HG02884 (cell line): ENCODE measurements around the gene RNF11.

Experiments used
- ATAC-seq: cut with Tn5 transposase; IDR thresholded peaks from one replicate; pipeline ENCODE4 v1.9.1; 2021; ENCODE audit warnings: mild to moderate bottlenecking, moderate library complexity; ENCODE audit not compliant: unreplicated experiment

RNF11 gene

DNA sequence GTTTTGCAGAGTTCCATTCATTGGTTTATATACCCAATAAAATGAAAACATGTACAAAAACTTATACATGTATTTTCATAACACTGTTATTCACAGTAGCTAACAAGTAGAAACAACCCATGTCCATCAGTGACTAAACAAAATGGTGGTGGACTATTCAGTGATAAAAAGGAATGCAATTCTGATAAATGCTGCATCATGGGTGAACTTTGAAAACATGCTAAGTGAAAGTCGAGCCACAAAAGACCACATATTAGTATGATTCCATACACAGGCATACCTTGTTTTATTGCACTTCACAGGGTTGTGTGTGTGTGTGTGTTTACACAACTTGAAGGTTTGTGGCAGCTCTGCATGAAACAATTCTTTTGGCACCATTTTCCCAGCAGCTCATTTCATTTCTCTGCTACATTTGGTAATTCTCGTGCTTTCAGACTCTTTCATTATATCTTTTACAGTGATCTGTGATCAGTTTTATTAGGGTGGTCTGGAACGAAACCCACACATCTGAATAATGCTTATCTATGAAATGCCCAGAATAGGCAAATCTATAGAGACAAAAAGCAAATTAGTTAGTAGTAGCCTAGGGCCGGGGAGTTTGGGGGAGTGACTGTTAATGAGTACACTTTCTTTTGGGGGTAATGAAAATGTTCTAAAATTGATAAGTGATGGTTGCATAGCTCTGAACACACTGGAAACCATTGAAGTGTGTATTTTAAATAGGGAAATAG, 27.2 kb downstream of the RNF11 start:
- no peak for ATAC-seq

DNA sequence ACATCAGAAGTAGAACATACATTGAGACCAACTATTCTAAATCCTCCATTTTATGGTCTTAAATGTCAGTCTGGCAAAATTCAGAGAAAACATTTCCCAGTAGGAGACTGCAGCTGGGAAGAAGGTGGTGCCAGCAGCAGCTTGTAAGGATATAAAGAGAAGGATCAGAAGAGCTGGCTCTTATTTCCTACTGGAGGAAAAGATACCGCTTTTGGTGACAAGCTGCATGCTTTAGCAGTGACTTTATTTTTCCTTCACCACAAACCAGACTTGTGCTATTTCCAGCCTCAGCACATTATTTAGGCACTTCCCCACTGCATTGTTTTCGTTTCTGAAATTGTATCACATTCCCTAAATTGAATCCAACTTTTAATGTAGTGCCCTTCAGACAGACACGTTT, 28.4 kb downstream of the RNF11 start:
- ATAC-seq, result no peak

DNA sequence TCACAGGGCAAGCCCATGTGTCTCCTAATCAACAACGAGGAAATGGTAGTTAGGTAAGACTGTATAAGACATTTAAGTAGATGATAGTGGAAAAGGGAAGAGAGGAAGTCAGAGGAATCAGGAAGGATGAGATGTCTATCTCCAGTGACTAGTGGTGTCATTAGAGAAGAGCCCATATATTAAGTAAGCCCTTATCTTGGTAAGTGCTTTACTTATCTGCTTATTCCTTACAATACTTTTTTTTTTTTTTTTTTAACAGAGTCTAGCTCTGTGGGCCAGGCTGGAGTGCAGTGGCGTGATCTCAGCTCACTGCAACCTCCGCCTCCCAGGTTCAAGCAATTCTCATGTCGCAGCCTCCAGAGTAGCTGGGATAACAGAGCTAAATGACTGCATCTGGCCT, 29.5 kb downstream of the RNF11 start:
- no peak for ATAC-seq

DNA sequence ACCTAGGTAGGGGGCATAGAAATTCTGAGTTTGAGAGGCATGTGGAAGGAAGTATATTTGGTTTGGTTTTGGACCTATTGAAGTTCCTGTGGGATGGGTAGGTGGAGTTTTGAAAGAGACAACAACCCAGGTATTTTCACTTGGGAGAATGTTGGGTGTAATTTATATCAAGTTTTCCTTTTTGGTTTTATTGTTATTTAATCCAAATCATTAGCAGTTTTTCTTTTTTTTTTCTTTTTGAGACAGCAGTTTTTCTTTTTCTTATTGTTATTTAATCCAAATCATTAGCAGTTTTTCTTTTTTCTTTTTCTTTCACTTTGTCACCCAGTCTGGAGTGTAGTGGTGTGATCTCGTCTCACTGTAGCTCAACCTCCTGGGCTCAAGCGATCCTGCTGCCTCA, 30.1 kb downstream of the RNF11 start:
- no peak for ATAC-seq

DNA sequence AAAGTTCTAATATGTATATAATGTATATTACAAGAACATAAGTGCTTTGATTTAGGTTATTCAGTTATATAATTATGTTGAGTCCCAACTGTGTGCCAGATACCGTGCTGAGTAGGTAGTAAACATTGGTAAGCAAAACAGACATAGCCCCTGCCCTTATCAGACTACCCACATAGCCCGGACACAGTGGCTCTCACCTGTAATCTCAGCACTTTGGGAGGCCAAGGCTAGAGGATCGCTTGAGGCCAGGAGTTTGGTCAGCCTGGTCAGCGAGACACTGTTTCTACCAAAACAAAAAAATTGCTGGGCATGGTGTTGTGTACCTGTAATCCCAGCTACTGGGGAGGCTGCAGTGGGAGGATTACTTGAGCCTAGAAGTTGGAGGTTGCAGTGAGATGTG, 30.7 kb downstream of the RNF11 start:
- no peak for ATAC-seq

DNA sequence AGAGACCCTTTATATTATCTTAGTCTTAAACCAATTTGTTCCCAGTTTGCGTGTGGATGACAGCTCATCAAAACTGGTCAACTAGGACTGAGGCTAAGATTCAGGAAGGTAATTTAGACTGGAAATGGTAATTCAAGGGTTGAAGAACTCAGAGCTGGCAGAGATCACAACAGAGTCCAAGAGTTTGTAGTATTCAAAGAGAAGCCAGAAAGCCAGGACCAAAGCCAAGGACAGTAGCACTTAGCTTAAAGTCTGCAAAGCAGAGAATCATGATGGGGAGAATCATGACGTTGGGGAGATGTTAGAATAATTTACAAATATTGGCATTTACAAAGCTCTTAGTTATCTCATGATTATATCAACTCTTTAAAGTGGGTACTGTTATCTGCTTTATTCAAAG, 32.6 kb downstream of the RNF11 start:
- ATAC-seq, result no peak

DNA sequence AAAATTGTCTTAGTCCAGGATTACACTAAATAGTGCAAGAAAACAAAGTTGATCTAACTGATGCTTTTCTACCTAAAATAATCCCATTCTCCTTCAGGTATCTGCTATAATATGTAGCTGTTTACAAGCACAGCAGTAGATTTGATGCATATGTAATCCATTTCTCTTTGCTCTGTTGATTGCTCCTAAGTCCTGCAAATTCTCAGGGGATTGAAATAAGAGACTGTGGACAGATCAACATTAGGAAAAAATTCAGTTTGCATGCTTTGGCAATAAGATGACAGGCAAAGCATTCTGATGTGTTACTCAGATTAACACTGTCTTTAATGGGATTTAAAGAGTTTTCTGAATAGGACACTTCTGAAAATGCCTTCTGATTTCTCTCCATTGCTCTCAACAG, 34.7 kb downstream of the RNF11 start:
- ATAC-seq, result no peak

DNA sequence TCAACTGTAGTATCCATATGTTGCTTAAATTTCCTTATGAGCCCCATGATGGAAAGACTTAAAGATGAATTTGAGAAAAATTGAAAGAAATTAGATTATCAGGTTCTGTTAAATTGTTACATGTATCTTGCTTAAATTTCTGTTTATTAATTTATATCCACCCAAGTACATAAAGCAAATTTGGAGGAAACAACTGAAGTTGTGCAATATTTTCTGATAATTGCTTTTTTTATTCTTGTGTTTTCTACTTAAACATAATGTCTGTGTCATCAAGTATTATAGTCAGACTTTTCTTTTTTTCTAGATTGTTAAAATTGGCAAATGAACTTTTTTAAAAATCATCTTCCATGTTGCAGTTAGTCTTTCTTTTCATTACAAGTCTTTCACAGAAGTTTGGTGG, 36.8 kb downstream of the RNF11 start:
- ATAC-seq, result no peak

DNA sequence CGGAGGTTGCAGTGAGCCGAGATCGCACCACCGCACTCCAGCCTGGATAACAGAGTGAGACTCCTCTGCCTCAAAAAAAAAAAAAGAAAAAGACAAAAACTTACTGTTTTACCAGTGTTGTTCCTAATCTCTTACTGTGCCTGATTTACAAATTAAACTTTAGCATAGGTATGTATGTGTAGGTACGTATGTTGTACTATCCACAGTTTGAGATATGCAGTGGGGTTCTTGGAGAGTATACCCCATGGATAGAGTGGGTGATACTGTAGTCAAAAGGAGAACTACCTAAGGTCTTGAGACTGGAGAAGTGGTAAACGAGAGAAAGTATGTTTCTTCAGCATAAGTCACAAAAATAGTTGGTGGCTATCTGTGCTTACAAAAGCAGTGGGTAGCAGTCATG, 38.6 kb downstream of the RNF11 start:
- no peak for ATAC-seq

DNA sequence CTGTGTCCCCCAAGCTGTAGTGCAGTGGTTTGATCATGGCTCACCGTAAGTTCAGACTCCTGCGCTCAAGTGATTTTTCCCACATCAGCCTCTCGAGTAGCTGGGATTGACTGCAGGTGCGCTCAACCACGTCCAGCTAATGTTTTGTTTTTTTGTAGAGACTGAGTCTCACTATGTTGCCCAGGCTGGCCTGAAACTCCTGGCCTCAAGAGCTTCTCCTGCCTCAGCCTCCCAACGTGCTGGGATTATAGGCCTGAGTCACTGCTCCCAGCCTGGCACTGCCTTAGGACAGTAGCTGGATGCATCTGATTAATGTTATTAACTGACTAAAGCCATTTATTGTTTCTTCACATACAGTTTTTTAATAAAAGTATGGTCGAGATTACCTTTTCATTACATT, 40.2 kb downstream of the RNF11 start:
- no peak for ATAC-seq

DNA sequence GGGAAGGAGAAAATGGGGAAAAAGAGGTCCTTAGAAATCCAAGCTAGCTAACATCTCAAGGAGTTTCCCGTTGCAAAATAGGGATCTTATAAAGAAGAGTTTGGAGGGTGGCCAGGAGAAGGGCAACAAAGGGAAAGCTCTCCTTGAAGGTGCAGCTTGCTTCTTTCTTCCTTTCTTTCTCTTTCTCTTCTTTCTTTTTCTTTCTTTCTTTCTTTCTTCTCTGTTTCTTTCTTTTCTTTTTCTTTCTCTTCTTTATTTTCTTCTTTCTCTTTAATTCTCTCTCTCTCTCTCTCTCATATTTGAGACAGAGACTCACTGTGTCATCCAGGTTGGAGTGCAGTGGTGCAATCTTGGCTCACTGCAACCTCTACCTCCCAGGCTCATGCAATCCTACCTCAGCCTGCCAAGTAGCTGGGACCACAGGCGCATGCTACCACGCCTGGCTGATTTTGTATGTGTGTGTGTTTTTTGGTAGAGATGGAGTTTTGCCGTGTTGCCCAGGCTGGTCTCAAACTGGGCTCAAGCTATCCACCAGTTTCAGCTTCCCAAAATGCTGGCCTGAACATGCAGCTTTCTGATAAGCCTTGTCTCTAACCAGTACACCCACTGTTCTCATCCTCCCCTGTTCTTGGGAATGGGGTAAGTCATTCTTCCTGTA, 44.4 kb downstream of the RNF11 start:
- ATAC-seq, result no peak

DNA sequence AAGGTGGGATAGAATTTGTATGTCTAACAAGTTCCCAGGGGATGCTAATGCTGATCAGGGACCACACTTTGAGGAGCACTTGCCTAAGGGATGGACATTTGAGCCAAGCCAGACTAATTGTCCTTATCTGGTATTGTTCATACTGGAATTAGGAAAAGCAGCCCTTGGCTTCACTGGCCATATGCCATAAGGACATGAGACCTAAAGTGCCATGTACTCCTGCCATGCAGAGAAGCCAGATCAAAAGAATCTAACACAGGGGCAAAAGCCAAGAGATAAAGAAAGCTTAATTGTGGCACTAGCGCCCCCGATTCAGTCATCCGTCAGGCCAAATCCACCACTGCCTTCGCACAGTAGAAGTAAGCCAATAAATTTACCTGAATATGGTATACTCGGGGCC, 45.7 kb downstream of the RNF11 start:
- no peak for ATAC-seq

DNA sequence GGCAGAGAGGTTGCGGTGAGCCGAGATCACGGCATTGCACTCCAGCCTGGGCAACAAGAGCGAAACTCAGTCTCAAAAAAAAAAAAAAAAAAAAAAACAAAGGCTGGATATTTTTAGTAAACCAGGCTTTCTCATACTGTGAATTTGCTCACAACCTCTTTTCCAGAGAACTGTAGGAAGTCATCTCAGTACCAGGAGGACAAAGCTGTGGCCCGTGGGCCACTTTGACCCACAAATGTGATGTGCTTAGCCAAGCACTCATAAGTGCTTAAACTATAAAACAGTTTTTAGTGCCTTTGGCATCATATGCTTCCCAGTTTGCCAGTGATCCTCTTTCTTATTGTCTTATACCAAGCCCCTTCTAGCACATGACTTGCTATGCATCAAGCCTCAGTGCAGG, 46.5 kb downstream of the RNF11 start:
- no peak for ATAC-seq

DNA sequence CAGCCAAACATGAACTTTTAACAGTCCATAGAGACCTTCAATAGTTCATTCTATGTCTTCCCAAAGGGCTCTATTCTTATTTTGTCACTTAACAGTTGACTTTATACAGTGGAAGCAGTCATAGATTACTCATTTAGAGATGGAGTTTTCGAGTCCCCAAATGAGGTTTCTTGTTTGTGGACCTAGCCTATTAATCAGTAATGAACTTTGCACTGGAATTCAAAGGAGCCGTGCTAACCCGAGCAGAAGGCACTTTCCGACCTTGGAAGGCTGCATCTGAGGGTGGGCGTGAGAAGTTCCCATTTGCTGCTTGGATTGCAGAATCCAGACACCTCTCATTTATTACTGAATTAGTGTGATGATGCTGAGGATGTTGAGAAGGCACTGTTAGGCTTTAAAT, 47.9 kb downstream of the RNF11 start:
- ATAC-seq, result no peak

DNA sequence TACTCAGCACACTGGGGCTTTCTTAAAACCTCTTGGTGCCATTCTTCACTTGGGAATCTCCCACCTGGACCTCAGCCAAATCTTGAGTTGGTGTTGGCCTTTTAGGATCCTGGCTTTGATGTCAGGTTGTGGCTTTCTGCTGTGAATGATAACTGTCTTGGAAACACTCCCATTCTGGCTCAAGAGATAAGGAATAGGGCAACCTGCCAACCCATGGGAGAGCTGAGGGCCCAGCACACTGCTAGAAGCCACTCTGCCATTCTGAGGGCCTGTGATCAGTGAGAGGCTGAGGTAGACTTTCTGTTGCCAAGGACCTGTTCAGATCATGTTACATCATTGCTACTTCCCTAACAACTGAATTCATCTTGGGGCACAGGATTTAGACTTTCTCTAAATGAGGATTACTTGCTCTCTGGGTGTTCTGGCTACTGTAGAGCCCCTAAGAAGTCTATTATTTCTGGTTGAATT, 48.4 kb downstream of the RNF11 start:
- ATAC-seq, result peak; percentile 44

DNA sequence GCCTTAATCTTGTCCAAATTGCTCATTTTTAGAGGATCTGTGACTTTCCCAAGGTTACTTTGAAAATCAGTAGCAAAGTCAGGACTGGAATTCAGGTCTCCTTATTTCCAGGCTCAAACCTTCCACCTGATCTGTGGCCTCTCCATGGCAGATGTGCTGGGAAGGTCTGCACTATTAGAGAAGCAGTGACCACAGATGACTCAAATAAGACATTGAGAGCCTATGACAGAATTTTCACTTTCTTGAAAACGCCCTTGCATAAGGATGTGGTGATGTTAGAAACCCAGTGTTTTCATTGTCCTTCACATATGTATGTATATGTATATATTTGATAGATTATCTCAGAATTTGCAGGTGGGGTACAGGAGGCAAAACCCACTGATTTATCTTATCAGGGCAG, 49.0 kb downstream of the RNF11 start:
- ATAC-seq, result peak; percentile 94

DNA sequence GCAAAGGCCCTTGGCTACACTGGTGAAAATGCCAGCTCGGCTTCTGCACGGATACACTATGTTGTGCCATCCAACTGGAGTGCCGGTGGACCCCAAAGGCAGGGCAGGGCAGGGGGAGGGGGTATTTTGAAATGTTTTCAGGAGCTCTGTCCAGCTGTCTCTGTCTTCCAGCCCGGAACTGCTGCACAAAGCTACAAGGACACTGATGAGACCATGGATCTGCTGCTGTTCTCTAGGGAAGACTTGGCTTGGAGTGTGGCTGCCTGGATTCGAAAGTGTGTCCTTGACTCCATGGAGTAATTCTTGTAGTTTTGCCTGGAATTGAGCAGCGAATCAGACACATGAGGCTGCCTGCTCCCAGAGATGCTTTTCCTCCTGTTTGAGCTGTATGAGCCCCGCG, 51.9 kb downstream of the RNF11 start:
- no peak for ATAC-seq

DNA sequence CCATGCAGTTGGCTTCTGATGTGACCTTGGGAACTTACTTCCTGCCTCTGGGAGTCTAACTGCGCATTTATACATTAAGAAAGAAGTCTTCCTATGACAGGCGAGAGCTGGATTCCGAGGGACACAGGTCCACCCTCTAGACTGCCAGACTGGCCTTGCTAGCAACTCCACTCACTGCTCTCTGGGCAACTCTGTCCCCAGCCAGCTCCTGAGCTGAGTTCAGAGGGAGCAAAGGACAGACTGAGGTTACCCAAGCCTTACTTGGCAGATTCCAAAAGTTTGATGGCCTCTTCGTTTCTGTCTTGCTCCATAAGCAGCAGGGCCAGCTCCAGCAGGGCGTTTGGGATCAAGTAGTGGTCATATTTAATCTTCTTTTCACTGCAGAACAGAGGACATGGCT, 52.5 kb downstream of the RNF11 start:
- no peak for ATAC-seq

DNA sequence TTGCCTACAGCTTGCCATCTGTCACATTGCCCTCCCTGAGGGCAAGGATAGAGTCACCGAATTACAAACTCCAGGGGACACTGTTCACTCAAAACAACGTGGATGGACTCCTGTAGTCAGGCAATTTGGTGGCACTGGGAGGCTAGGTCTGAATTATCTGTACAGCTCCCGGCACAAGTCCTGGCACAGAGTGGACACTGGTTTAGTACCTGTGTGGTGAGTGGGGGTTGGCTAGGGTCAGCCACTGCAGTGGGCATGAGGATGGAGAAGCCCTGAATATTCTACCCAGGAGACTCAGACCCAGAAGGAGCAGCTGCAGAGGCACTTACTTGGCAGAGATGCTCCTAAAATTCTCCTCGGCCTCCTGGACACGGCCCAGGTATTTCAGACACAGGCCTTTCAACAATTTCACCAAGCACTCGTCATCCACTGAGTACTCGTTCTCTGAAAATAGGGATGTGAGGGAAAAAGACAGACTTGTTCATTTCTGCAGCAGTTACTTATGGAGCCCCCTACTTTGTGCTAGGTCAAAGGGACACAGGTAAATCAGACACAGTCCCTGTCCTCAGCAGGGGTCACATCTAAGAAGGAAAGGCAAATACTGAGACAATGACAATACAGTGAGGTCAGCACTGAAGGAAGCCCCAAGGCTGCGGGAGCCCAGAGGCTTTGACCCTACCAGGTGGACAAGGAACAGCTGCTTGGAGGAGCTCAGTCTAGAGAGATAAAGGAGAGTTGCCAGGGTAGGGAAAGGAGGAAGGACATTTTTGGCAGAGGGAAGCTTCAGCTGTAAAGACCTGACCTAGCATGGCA, 53.8 kb downstream of the RNF11 start:
- ATAC-seq, result no peak

DNA sequence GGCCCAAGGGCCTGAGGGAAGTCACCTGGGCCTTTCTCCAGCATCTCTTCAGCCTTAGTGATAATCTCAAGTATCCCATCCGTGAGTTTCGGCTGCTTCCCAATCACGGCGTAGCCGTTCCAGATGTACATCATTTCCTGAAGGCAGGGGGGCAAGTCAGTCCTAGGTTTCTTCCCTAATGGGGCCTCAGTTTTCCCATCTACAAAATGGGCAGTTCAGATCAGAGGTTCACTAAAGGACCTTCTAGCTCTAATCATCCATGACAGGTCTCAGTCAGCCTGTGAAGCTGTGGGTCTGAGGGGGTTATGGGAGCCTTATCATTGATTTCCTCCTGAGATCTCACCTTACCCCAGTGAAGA, 54.4 kb downstream of the RNF11 start:
- no peak for ATAC-seq

DNA sequence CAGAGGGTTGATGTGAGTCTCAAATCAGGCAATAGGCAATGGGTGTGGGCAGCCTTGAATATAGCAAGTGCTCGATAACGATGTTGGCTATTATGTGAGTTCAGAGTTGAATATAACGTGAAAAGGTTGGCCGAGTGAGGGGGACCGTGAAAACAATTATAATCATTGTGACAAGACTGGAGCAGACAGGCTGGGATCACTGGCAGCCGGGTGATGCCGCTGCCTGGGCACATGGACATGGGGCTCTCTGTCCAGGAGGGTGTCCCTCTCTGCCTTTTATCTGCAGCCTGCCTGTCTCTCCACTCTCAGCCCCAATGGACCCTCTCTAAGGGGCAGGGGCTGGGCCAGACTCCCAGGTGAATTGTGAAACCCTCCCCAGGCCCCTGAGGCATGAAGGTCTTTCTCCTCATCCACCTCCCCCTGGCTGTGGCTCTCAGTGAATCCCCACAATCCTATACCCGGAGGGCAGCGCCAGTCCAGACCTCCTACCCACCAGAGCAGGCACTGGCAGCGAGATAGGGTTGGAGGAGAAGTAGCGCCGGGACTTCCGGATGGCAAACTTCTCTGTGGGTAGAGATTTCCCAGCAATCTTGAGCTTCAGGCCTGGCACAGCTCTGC, 57.9 kb downstream of the RNF11 start:
- no peak for ATAC-seq
